DOHH2 (cell line): Measurements from ENCODE around the gene MIAT.

Experiments used
- H3F3A ChIP-seq: fragments of 200-600 bp; sonication (generic), shearing (Covaris generic); 2 replicates; pipeline ENCODE4 v1.6.0; 2016; ENCODE audit warnings: antibody characterized with exemption, mild to moderate bottlenecking; ENCODE audit not compliant: control insufficient read depth, insufficient read depth
- H3K27ac ChIP-seq: fragments of 200-600 bp; sonication (generic); 2 replicates; pipeline ENCODE4 v1.5.1; 2014; ENCODE audit warnings: low read depth, mild to moderate bottlenecking, low read length, moderate library complexity
- H3K27me3 ChIP-seq: fragments of 200-600 bp; sonication (generic); 2 replicates; pipeline ENCODE4 v1.6.1; 2014; ENCODE audit warnings: mild to moderate bottlenecking, low read length, mixed read lengths; ENCODE audit not compliant: control insufficient read depth
- H3K36me3 ChIP-seq: fragments of 200-600 bp; sonication (generic); 2 replicates; pipeline ENCODE4 v1.6.1; 2014; ENCODE audit warnings: mild to moderate bottlenecking, low read length, moderate library complexity, mixed read lengths; ENCODE audit not compliant: control insufficient read depth
- H3K4me1 ChIP-seq: fragments of 200-600 bp; sonication (generic); 2 replicates; pipeline ENCODE4 v1.6.1; 2014; ENCODE audit warnings: mild to moderate bottlenecking, low read length, mixed read lengths; ENCODE audit not compliant: control insufficient read depth
- H3K4me2 ChIP-seq: fragments of 200-600 bp; sonication (generic); 2 replicates; pipeline ENCODE4 v1.6.0; 2014; ENCODE audit warnings: mild to moderate bottlenecking, low read length, moderate library complexity
- H3K4me3 ChIP-seq: fragments of 200-600 bp; sonication (generic); 2 replicates; pipeline ENCODE4 v1.5.1; 2014; ENCODE audit warnings: mild to moderate bottlenecking, low read length, mixed read lengths
- H3K79me2 ChIP-seq: fragments of 200-600 bp; sonication (generic); 2 replicates; pipeline ENCODE4 v1.6.1; 2014; ENCODE audit warnings: mild to moderate bottlenecking, low read length, mixed read lengths; ENCODE audit not compliant: control insufficient read depth
- H3K9me2 ChIP-seq: fragments of 200-600 bp; sonication (generic); replicated peaks from 2 replicates; pipeline ENCODE4 v1.6.1; 2014; ENCODE audit warnings: mild to moderate bottlenecking, low read length, mixed read lengths; ENCODE audit not compliant: control insufficient read depth
- H3K9me3 ChIP-seq: fragments of 200-600 bp; sonication (generic); 2 replicates; pipeline ENCODE4 v1.6.1; 2014; ENCODE audit warnings: antibody characterized with exemption, low read length, mixed read lengths; ENCODE audit not compliant: control insufficient read depth, insufficient read depth
- H4K20me1 ChIP-seq: fragments of 200-600 bp; sonication (generic); 2 replicates; pipeline ENCODE4 v1.6.0; 2014; ENCODE audit warnings: low read depth, mild to moderate bottlenecking, antibody characterized with exemption, low read length, moderate library complexity; ENCODE audit not compliant: control insufficient read depth, insufficient read depth
- CTCF ChIP-seq: fragments of 200-600 bp; sonication (generic); IDR thresholded peaks from one replicate; pipeline ENCODE4 v1.5.1; 2014; ENCODE audit warnings: antibody characterized with exemption, mild to moderate bottlenecking, low read depth, low read length; ENCODE audit not compliant: poor library complexity, severe bottlenecking
- EZH2phosphoT487 ChIP-seq: fragments of 200-600 bp; sonication (generic); IDR thresholded peaks from 2 replicates; pipeline ENCODE4 v1.6.1; 2017; ENCODE audit warnings: borderline replicate concordance, mild to moderate bottlenecking, antibody characterized with exemption, low read length, moderate library complexity, mixed read lengths

The MIAT gene

GRCh38 chr22:26665813-26666231, 8.4 kb downstream of the MIAT start:
- TF ChIP-seq CTCF (peak; percentile 22), EZH2phosphoT487 (no peak)
- H3K27ac ChIP-seq: no peak overlapping the region

GRCh38 chr22:26667140-26667539, 9.8 kb downstream of the MIAT start:
- TF ChIP-seq EZH2phosphoT487 (no peak), CTCF (no peak)
- Histone ChIP-seq H3K27me3 (no peaks in the 10 kb centered on the region), H3K4me2 (peak overlapping the region; percentile 30), H3K36me3 (no peaks in the 10 kb centered on the region), H3K9me2 (no peaks in the 10 kb centered on the region), H4K20me1 (no peaks in the 10 kb centered on the region), H3K79me2 (no peaks in the 10 kb centered on the region), H3K9me3 (no peaks in the 10 kb centered on the region), H3K27ac (no peak overlapping the region), H3K4me3 (no peak overlapping the region), H3F3A (peaks cover 25% of the 10 kb centered on the region), H3K4me1 (peaks cover 100% of the 10 kb centered on the region)

More at GRCh38 chr22:26665813-26666231, 8.4 kb downstream of the MIAT start:
- no peaks in the 10 kb centered on the region for H3K36me3 ChIP-seq
- peaks cover 97% of the 10 kb centered on the region for H3K4me1 ChIP-seq
- peak overlapping the region; percentile 70; the same call in 1 of the 2 replicates for H3K4me2 ChIP-seq
- H3F3A ChIP-seq: peaks cover 26% of the 10 kb centered on the region
- no peaks in the 10 kb centered on the region for H3K79me2 ChIP-seq
- no peak overlapping the region for H3K4me3 ChIP-seq
- no peaks in the 10 kb centered on the region for H4K20me1 ChIP-seq
- H3K27me3 ChIP-seq: no peaks in the 10 kb centered on the region
- H3K9me2 ChIP-seq: no peaks in the 10 kb centered on the region
- H3K9me3 ChIP-seq: no peaks in the 10 kb centered on the region

- TF ChIP-seq CTCF (peak; percentile 78), EZH2phosphoT487 (no peak)
- Histone ChIP-seq H3K79me2 (peaks cover 9% of the 10 kb centered on the region), H3K4me2 (peak overlapping the region; percentile 22; the same call in 1 of the 2 replicates), H3K4me3 (no peak overlapping the region), H3K27ac (no peak overlapping the region), H3K4me1 (peaks cover 90% of the 10 kb centered on the region), H3K36me3 (peaks cover 7% of the 10 kb centered on the region), H3F3A (peaks cover 30% of the 10 kb centered on the region), H3K9me2 (no peaks in the 10 kb centered on the region), H3K9me3 (no peaks in the 10 kb centered on the region), H4K20me1 (no peaks in the 10 kb centered on the region), H3K27me3 (no peaks in the 10 kb centered on the region)
These were observed 11.7 kb downstream of the MIAT start for GRCh38 chr22:26669060-26669481.
